Ectodermal cell (in vitro differentiated cells): ENCODE data around the gene CDAN1.
"Not testable (repeated sequence)": the region's sequence is repeated elsewhere in the genome, so short reads cannot be mapped to it uniquely, and the experiment has no call there.

Source experiments
- H3K27ac ChIP-seq: 2 replicates; pipeline ENCODE4 v1.7.0; 2013; ENCODE audit warnings: mild to moderate bottlenecking, low read depth, low read length; ENCODE audit not compliant: insufficient read depth, poor library complexity, severe bottlenecking
- H3K27me3 ChIP-seq: 2 replicates; pipeline ENCODE4 v1.7.0; 2013; ENCODE audit warnings: mild to moderate bottlenecking, low read length; ENCODE audit not compliant: insufficient read depth, control insufficient read depth, poor library complexity, severe bottlenecking
- H3K36me3 ChIP-seq: one replicate; pipeline ENCODE4 v1.7.0; 2013; ENCODE audit warnings: low read length; ENCODE audit not compliant: control insufficient read depth, insufficient read depth
- H3K4me1 ChIP-seq: one replicate; pipeline ENCODE4 v1.7.0; 2013; ENCODE audit warnings: low read length; ENCODE audit not compliant: control insufficient read depth, insufficient read depth
- H3K4me3 ChIP-seq: 2 replicates; pipeline ENCODE4 v1.7.0; 2013; ENCODE audit warnings: low read depth, low read length, control low read depth; ENCODE audit not compliant: insufficient read depth
- H3K9me3 ChIP-seq: 2 replicates; pipeline ENCODE4 v1.7.0; 2013; ENCODE audit warnings: mild to moderate bottlenecking, low read length, moderate library complexity; ENCODE audit not compliant: control insufficient read depth
- WGBS, 2 experiments: methylation state at CpG; one replicate each; pipeline ENCODE4 v1.1.7; 2013; ENCODE audit warnings: missing lambda C conversion rate in 2 of 2; 5-methylcytosine and 5-hydroxymethylcytosine counted together

The CDAN1 gene

GRCh38 chr15:42680142-42680482 lies 56.8 kb downstream of the CDAN1 start:
- not testable (repeated sequence) for H3K27me3 ChIP-seq, H3K4me3 ChIP-seq, H3K4me1 ChIP-seq, H3K27ac ChIP-seq, H3K9me3 ChIP-seq
- WGBS, 2 experiments, result 91 to 96% methylated on average over 5 of the region's 5 CpGs
- peaks cover 21% of the 10 kb centered on the region for H3K36me3 ChIP-seq

- Histone ChIP-seq H3K27me3 (no peaks in the 10 kb centered on the region), H3K27ac (no peak overlapping the region), H3K9me3 (no peaks in the 10 kb centered on the region), H3K4me1 (no peaks in the 10 kb centered on the region), H3K36me3 (peaks cover 20% of the 10 kb centered on the region), H3K4me3 (no peak overlapping the region)
- WGBS, 2 experiments, result 94 to 95% methylated on average over 7 of the region's 7 CpGs
Observed at GRCh38 chr15:42679285-42680141, 57.4 kb downstream of the CDAN1 start.

GRCh38 chr15:42675021-42675420 lies 61.9 kb downstream of the CDAN1 start:
- H3K27ac ChIP-seq, result no peak overlapping the region
- no peaks in the 10 kb centered on the region for H3K4me1 ChIP-seq
- H3K27me3 ChIP-seq, result no peaks in the 10 kb centered on the region
- H3K36me3 ChIP-seq, result no peaks in the 10 kb centered on the region
- WGBS, 2 experiments, result 100% methylated on average over 1 of the region's 1 CpG
- no peak overlapping the region for H3K4me3 ChIP-seq
- H3K9me3 ChIP-seq, result no peaks in the 10 kb centered on the region

- Histone ChIP-seq H3K4me1 (no peaks in the 10 kb centered on the region), H3K9me3 (no peaks in the 10 kb centered on the region), H3K27ac (no peak overlapping the region), H3K4me3 (no peak overlapping the region), H3K27me3 (no peaks in the 10 kb centered on the region), H3K36me3 (no peaks in the 10 kb centered on the region)
- 96% methylated on average over 6 of the region's 6 CpGs for WGBS, 2 experiments
Observed at GRCh38 chr15:42674472-42674871, 62.5 kb downstream of the CDAN1 start.
